ENCODE results near the gene RBM44. TPM values are rescaled to one million over a fixed set of nuclear protein-coding genes. Genes with fewer than 3 reads are reported as not detected.
"Not testable (repeated sequence)": the region's sequence is repeated elsewhere in the genome, so short reads cannot be mapped to it uniquely, and the experiment has no call there.

RBM44 gene
- total RNA-seq, 1 experiment from 2014 or later: 0.94 TPM

- ChIA-PET CTCF (no interaction called here), POLR2A (ENCODE audit: unreplicated experiment) (no interaction called here)
- no peak overlapping the region for H2AFZ ChIP-seq
- H3K27ac ChIP-seq: no peak overlapping the region
- no peaks in the 10 kb centered on the region for H3K4me1 ChIP-seq (replicated peaks; ENCODE audit: insufficient read depth)
- no peak for DNase-seq
- no peaks in the 10 kb centered on the region for H3K36me3 ChIP-seq (ENCODE audit: low read depth)
- H4K20me1 ChIP-seq (ENCODE audit: insufficient read depth): no peaks in the 10 kb centered on the region
- no peaks in the 10 kb centered on the region for H3K9me3 ChIP-seq (ENCODE audit: insufficient read depth, low read depth)
- H3F3A ChIP-seq (ENCODE audit: insufficient read depth, low read depth): no peaks in the 10 kb centered on the region
- no peaks in the 10 kb centered on the region for H3K79me2 ChIP-seq (ENCODE audit: low read depth)
- no peaks in the 10 kb centered on the region for H3K27me3 ChIP-seq (ENCODE audit: insufficient read depth, low read depth)
- intact Hi-C loops (cut with micrococcal nuclease; ENCODE audit: unreplicated experiment): no loop called here
- no peak overlapping the region for H3K4me2 ChIP-seq
- H3K4me3 ChIP-seq: no peak overlapping the region
- TF ChIP-seq CTCF (conservative IDR thresholded peaks at IDR 0.05) (no peak), EZH2 (IDR thresholded peaks at IDR 0.05; ENCODE audit: low read depth) (no peak)
- BruUV-seq (replicated peaks): no TSS peak
- H3K9me2 ChIP-seq (ENCODE audit: insufficient read depth): no peaks in the 10 kb centered on the region
Measured at GRCh38 chr2:237833546-237833945, 35.0 kb downstream of the RBM44 start.

GRCh38 chr2:237835372-237835771 lies 36.8 kb downstream of the RBM44 start:
- no peak overlapping the region for H3K4me2 ChIP-seq
- H3K4me3 ChIP-seq: no peak overlapping the region
- H3K4me1 ChIP-seq (replicated peaks; ENCODE audit: insufficient read depth): no peaks in the 10 kb centered on the region
- no peak for TF ChIP-seq EZH2 (IDR thresholded peaks at IDR 0.05; ENCODE audit: low read depth)
- no peak for TF ChIP-seq CTCF (conservative IDR thresholded peaks at IDR 0.05)
- ChIA-PET CTCF (interaction anchor here (0.6 kb wide), 1 partner anchor 292 kb away, joined by 4 read pairs; no protein-coding TSS in a partner anchor), POLR2A (ENCODE audit: unreplicated experiment) (no interaction called here)
- H2AFZ ChIP-seq: no peak overlapping the region
- no peaks in the 10 kb centered on the region for H3K27me3 ChIP-seq (ENCODE audit: insufficient read depth, low read depth)
- no peaks in the 10 kb centered on the region for H4K20me1 ChIP-seq (ENCODE audit: insufficient read depth)
- no TSS peak for BruUV-seq (replicated peaks)
- no peaks in the 10 kb centered on the region for H3F3A ChIP-seq (ENCODE audit: insufficient read depth, low read depth)
- no peaks in the 10 kb centered on the region for H3K9me3 ChIP-seq (ENCODE audit: insufficient read depth, low read depth)
- no peak overlapping the region for H3K27ac ChIP-seq
- no peak for DNase-seq
- intact Hi-C loops (cut with micrococcal nuclease; ENCODE audit: unreplicated experiment): no loop called here
- no peaks in the 10 kb centered on the region for H3K79me2 ChIP-seq (ENCODE audit: low read depth)
- H3K9me2 ChIP-seq (ENCODE audit: insufficient read depth): no peaks in the 10 kb centered on the region
- H3K36me3 ChIP-seq (ENCODE audit: low read depth): no peaks in the 10 kb centered on the region

- Histone ChIP-seq H3F3A (ENCODE audit: insufficient read depth, low read depth) (no peaks in the 10 kb centered on the region; the same call in 1 of the 2 replicates), H3K4me3 (no peak overlapping the region), H2AFZ (no peak overlapping the region), H3K4me2 (no peak overlapping the region), H3K9me3 (ENCODE audit: insufficient read depth, low read depth) (no peaks in the 10 kb centered on the region), H3K4me1 (replicated peaks; ENCODE audit: insufficient read depth) (no peaks in the 10 kb centered on the region), H3K36me3 (ENCODE audit: low read depth) (no peaks in the 10 kb centered on the region), H3K27me3 (ENCODE audit: insufficient read depth, low read depth) (0 out of 2 replicates have a peak, but pooled peaks cover 6% of the 10 kb centered on the region), H3K79me2 (ENCODE audit: low read depth) (no peaks in the 10 kb centered on the region), H3K9me2 (ENCODE audit: insufficient read depth) (no peaks in the 10 kb centered on the region), H3K27ac (no peak overlapping the region), H4K20me1 (ENCODE audit: insufficient read depth) (no peaks in the 10 kb centered on the region)
- intact Hi-C loops (cut with micrococcal nuclease; ENCODE audit: unreplicated experiment): no loop called here
- TF ChIP-seq CTCF (conservative IDR thresholded peaks at IDR 0.05) (no peak), EZH2 (IDR thresholded peaks at IDR 0.05; ENCODE audit: low read depth) (no peak)
- BruUV-seq (replicated peaks): no TSS peak
- POLR2A ChIA-PET (ENCODE audit: unreplicated experiment): no interaction called here
- CTCF ChIA-PET: no interaction called here
- DNase-seq: no peak
Measured at GRCh38 chr2:237841051-237841450, 42.5 kb downstream of the RBM44 start.

GRCh38 chr2:237848940-237849339 lies 50.4 kb downstream of the RBM44 start:
- H3K36me3 ChIP-seq (ENCODE audit: low read depth); DNase-seq; H3K4me2 ChIP-seq; H3K9me3 ChIP-seq (ENCODE audit: insufficient read depth, low read depth); H3K79me2 ChIP-seq (ENCODE audit: low read depth); H2AFZ ChIP-seq; H3K4me3 ChIP-seq; H3F3A ChIP-seq (ENCODE audit: insufficient read depth, low read depth); H4K20me1 ChIP-seq (ENCODE audit: insufficient read depth); POLR2A ChIA-PET (ENCODE audit: unreplicated experiment); BruUV-seq (replicated peaks); H3K9me2 ChIP-seq (ENCODE audit: insufficient read depth); intact Hi-C loops (cut with micrococcal nuclease; ENCODE audit: unreplicated experiment); CTCF ChIA-PET; H3K27ac ChIP-seq; H3K4me1 ChIP-seq (replicated peaks; ENCODE audit: insufficient read depth); H3K27me3 ChIP-seq (ENCODE audit: insufficient read depth, low read depth): not testable (repeated sequence)

Measured in PC-9 (cell line).